GM18526 (cell line): ENCODE data around the gene TECPR1.

Source experiments
- POLR2A ChIP-seq: IDR thresholded peaks from 3 replicates; pipeline ENCODE4 v1.6.1; 2011; ENCODE audit not compliant: insufficient read length; ENCODE audit errors: extremely low read depth

The TECPR1 gene

GRCh38 chr7:98276241-98276761 lies 24.3 kb upstream of the TECPR1 start:
- TF ChIP-seq POLR2A, result no peak

DNA sequence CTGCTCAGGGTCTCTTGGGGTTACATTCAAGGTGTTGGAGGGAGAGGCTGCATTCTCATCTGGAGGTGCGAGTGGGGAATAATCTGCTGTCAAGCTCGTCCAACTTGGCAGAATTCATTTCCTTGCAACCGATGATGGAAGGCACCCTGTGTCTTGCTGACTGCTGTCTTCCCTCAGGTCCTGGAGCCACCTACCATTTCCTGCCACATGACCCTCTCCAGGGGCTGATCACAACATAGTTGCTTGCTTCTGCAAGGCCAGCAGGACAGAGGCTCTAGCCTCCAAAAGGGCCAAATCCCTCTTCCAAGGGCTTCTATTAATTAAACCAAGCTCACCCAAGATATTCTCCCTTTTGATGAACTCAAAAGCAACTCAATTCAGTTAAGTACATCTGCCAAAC lies 15.3 kb upstream of the TECPR1 start:
- no peak for TF ChIP-seq POLR2A

- TF ChIP-seq POLR2A, result no peak
These were observed 14.8 kb upstream of the TECPR1 start for GRCh38 chr7:98266840-98267239.

- TF ChIP-seq POLR2A, result no peak
These were observed 13.8 kb upstream of the TECPR1 start for GRCh38 chr7:98265841-98266271.

DNA sequence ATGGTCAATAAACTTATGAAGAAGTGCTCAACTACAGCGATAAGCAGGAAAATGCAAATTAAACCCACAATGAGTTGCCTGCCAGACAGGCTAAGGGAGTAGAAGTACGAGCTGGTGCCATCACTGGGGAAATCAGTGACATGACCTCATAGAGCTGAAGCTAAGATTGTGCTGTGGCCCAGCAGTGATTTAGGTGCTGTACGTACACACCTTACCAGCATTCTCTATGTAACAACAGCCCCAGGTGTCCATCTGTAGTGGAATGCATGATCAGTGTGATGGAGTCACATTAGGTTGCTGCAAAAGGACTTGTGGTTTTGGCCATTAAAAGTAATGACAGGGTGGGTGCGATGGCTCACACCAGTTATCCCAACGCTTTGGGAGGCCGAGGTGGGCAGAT lies 5.7 kb upstream of the TECPR1 start:
- TF ChIP-seq POLR2A, result no peak

GRCh38 chr7:98256431-98256830 lies 4.4 kb upstream of the TECPR1 start:
- TF ChIP-seq POLR2A, result no peak

GRCh38 chr7:98254951-98255610 lies 3.0 kb upstream of the TECPR1 start:
- no peak for TF ChIP-seq POLR2A

- no peak for TF ChIP-seq POLR2A
These were observed 2.5 kb upstream of the TECPR1 start for GRCh38 chr7:98254516-98254915.

DNA sequence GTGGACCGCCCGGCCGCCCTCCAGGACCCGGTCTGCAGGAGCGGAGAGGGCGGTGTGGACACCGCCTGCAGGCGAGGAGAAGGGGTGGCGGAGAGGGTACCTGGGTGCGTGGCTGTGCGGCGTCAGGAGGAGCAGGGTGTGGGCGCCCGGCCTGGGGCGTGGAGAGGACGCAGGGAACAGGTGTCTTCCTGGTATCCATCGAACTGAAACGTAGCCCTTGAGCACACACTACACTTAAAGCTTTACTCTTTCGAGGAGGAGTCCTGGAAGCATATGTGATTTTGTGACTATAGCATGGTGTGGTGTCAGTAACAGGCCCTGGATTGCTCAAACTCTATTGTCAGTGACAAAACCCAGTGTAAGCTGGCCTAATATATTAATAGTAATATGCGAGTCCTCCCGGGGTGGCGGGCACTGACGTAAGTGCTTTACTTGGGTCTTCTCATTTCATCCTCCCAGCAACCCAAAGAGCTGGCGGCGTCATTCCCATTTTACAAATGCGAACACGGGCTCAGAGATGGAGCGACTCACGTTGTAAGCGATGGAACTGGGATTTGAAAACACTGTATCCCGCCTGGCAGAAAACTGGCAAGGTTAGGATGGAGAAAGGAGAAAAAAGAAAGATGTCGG lies 508 bp upstream of the TECPR1 start:
- TF ChIP-seq POLR2A, result no peak

DNA sequence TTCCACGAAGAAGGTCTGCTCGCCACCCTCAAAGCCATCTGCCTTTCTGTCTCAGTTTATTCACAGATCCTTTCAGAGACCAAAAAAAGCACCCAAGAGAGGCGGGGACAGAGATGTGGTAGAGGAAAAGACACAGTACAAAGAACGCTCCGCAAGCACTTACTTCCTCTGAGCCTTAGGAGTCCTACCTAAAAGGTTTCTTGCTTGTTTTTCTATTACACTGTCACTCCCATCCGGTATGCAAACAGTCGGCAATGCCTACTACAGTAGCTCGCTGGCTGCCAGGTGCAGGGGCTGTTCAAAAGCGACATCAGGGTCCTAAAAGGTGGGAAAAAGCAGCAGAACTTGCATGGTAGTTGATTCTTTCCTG lies 816 bp downstream of the TECPR1 start:
- TF ChIP-seq POLR2A, result no peak

DNA sequence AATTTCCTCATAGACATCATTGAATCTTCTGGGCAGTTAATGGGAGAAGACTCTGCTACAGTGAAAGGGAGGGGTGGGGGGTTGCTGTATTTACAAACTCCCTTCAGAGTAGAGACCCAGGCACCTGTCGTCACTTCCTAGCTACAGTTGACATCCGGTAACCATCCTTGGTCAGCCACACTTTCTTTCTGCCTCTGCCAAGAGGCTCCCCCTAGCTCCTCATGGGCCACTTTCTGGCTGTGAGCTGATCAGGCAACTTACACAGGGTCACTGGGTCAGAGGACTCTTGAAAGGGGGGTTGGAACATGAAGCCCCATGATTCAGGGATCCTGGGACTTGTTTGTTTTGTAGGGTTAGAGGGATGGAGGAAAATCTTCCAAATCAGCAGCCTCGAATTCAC lies 1.2 kb downstream of the TECPR1 start:
- TF ChIP-seq POLR2A, result no peak

GRCh38 chr7:98249106-98249505 lies 2.9 kb downstream of the TECPR1 start:
- TF ChIP-seq POLR2A, result no peak

DNA sequence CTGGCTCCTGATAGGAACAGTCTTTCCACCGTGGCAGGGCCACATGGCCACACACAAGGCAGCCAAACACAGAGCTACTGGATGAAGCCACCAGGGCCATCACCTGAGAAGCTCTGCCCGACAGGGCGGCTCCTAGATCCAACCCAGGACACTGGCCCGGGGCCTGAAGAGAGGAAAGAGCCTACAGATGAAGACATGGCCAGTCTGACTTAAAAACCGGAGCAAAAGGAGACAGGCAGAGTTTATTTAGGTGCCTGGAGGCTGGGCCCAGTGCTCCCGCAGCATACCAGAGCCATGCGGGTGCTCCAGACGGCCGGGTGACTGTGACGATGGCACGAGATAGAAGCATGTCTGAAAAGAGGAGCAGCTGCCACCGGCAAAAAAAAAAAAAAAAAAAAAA lies 3.9 kb downstream of the TECPR1 start:
- no peak for TF ChIP-seq POLR2A

DNA sequence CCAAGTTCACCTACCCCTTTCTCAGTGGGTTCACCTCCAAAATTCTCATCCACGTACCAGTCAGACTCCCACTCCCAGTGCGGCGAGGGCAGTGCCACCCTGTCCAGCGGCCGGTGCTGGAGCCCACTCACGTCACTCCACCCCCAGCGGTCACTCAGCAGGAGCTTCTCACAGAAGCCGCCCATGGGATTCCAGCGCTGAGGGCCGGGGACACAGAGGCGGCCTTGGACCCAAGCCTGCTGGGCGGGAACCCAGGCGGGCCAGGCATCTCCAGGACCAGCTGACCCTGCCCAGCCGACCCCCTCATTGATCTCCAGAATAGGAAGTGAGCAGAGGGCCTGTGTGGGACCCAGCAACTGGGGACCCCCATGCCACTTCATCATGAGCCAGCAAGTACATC lies 7.2 kb downstream of the TECPR1 start:
- no peak for TF ChIP-seq POLR2A

GRCh38 chr7:98242934-98243333 lies 9.1 kb downstream of the TECPR1 start:
- TF ChIP-seq POLR2A, result no peak

- no peak for TF ChIP-seq POLR2A
These were observed 9.7 kb downstream of the TECPR1 start for GRCh38 chr7:98242342-98242741.

GRCh38 chr7:98241674-98242241 lies 10.3 kb downstream of the TECPR1 start:
- no peak for TF ChIP-seq POLR2A

DNA sequence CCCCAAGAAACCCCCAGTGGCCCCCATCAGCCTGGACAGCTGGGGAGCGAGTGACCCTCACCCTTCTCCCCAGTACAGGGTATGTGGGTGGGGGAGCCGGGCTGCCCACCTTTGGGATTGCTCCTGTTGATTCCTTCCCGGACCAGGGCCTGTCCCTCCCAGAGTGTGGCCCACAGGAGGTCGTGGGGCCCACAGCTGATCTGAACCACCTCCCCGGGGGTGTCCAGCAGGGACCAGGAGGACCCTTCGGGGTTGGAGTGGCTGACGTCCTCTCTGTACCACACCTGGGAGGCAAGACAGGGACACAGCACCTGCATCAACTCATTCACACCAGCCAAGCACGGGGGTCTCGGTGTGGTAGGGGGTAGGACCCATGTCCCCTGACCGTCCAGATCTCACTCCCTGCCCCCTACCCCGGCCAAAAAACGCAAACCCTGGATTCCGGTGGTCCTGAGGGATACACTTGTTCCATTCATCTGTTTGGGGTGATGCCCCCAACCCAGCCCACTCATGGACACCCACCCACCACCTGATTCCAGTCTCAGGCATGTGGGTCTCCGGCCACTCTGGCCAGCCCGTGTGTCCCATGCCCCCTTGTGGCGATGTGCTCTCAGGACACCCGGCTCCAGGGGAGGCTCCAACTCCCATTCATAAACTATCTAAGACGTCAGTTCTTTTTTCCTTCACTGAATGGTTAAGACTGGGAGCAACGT lies 10.9 kb downstream of the TECPR1 start:
- no peak for TF ChIP-seq POLR2A
